ENCODE results near the gene SCD5. TPM values are rescaled to one million over a fixed set of nuclear protein-coding genes. Genes with fewer than 3 reads are reported as not detected.
"Not testable (repeated sequence)": the region's sequence is repeated elsewhere in the genome, so short reads cannot be mapped to it uniquely, and the experiment has no call there.

The SCD5 gene
- total RNA-seq: 10 to 100 TPM in 1 of 2 donors, 1 to 10 TPM in 1; 6.0 to 11.5 TPM
- polyA plus RNA-seq: 1 to 10 TPM; 2.6 to 4.4 TPM
- long read RNA-seq, donor 1, transcript SCD5-202 (5 exons, 3,101 nt): major isoform, 11 of 15 reads
- long read RNA-seq, donor 1, partial matches to known transcripts: 0 of 15 reads
- long read RNA-seq, donor 1, other reads (novel, unspliced or antisense): 4 of 15 reads
- long read RNA-seq, donor 2, partial matches to known transcripts: 0 of 3 reads
- long read RNA-seq, donor 2, other reads (novel, unspliced or antisense): 3 of 3 reads

DNA sequence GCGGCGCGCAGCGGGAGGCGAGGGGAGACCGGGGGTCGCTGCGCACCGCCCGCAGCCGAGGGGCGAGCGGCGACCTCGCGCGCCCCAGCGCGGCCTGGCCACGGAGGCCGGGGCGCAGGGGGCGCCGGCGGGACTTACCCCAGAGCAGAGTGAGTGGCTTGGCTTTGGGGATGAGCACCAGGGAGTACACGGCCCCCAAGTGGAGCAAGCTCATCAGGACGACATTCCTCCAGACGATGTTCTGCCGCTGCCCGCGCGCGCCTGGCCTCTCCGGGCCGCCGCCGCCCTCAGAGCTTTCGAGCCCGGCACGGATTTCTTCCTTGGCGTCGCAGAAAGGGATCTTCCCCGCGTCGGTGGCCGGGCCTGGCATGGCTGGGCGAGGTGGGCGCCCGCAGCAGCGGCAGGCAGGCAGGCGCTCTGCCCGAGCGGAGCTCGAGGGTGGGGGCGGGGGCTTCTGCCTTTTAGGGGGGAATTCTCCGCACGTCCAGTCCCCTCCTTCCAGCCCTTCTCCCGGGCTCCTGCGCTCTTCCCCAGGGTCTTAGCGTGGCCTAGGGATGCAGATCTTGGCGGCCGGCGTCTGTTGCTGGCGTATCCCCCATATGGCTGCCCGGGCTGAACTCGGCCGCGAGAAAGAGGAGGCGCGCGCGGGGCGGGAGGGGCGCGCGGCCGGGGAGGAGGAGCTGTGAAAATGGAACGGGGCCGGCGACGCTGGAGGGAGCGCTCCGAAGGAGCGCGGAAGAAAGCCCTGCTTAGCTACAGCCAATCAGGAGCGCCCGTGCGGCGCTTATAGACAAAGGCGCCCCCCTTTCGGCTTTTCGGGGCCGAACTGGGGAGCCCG lies at the start of gene SCD5:
TSS of gene SCD5 (minus strand) at position 629 of the 838 bp plus-strand sequence. CDS start at position 370, 259 bp downstream.
- Histone ChIP-seq H3K9me3 (ENCODE audit: control insufficient read depth, low read length) (no peaks in the 10 kb centered on the region), H3K4me3 (ENCODE audit: low read length in 2 of 2) (peak within 1 kb of the TSS; percentile 70 to 75), H3K27me3 (ENCODE audit: control insufficient read depth in 1 of 2, insufficient read depth in 2 of 2, low read length in 1 of 2) (no peaks in the 10 kb centered on the region), H3K4me1 (ENCODE audit: control insufficient read depth in 1 of 2, insufficient read depth in 2 of 2, low read length in 2 of 2) (peaks cover 0 to 2% of the 10 kb centered on the region in 2 donors), H3K36me3 (ENCODE audit: control insufficient read depth in 1 of 2, insufficient read depth in 2 of 2, low read length in 1 of 2) (no peaks in the 10 kb centered on the region), H3K27ac (ENCODE audit: low read depth in 1 of 2, low read length in 2 of 2) (no peak within 1 kb of the TSS)
- intact Hi-C loops (cut with DNase I): loop anchor here in 1 of 2 donors (2.0 to 5.0 kb wide), 3 partner anchors 46 to 336 kb away; no protein-coding TSS in a partner anchor
- DNase-seq (peak; percentile 79 to 88), ATAC-seq (ENCODE audit: low FRiP score) (peak; percentile 91)
- 1% methylated on average over 93 to 94 of the region's 94 CpGs for WGBS, 2 donors

DNA sequence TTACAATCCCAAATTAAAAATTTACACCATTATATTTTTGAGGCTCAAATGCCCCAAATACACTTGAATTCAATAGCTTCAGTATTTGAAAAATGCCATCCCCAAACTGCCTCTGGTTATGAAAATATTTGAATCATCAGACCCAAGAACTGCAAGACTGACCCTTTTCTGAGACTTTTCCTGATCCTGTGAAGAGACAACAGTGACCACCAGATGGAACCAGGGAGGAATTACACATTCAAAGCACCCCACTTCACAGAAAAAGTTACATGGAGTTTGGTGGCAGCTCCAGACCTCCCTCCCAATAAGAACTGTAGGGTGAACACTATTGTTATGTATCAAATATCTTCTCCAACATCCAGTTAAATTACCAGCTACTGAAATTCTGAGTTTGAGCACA lies 44.0 kb upstream of the SCD5 start:
- H3K27me3 ChIP-seq (ENCODE audit: control insufficient read depth in 1 of 2, insufficient read depth in 2 of 2, low read length in 1 of 2): no peaks in the 10 kb centered on the region
- DNase-seq (no peak), ATAC-seq (ENCODE audit: low FRiP score) (no peak)
- H3K36me3 ChIP-seq (ENCODE audit: control insufficient read depth in 1 of 2, insufficient read depth in 2 of 2, low read length in 1 of 2): peaks cover 2 to 13% of the 10 kb centered on the region in 2 donors
- no peaks in the 10 kb centered on the region for H3K4me1 ChIP-seq (ENCODE audit: control insufficient read depth in 1 of 2, insufficient read depth in 2 of 2, low read length in 2 of 2)
- H3K4me3 ChIP-seq (ENCODE audit: low read length in 2 of 2): no peak overlapping the region
- no peaks in the 10 kb centered on the region for H3K9me3 ChIP-seq (ENCODE audit: control insufficient read depth, low read length)
- H3K27ac ChIP-seq (ENCODE audit: low read depth in 1 of 2, low read length in 2 of 2): no peak overlapping the region
- intact Hi-C loops (cut with DNase I): no loop called here

DNA sequence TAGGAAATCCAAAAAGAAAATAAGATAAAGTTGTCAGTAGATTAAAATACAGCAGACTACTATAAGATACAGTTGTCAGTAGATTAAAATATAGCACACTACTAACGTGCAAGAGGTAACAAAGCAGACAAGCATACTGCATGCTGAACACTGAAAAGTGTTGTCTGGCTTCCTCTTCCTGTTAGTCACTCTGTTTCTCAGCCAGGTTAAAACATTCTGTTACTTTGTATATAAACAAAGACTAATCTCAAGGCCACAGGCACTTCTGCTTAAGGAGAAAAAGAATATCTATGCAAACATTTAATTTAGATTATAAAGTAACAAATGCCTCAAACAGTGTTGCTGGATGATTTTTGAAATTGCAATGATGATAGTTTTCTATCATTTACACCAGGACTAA lies 41.0 kb upstream of the SCD5 start:
- 42 to 50% methylated on average over 1 of the region's 1 CpG for WGBS, 2 donors
- Histone ChIP-seq H3K27ac (ENCODE audit: low read depth in 1 of 2, low read length in 2 of 2) (no peak overlapping the region), H3K9me3 (ENCODE audit: control insufficient read depth, low read length) (no peaks in the 10 kb centered on the region), H3K4me1 (ENCODE audit: control insufficient read depth in 1 of 2, insufficient read depth in 2 of 2, low read length in 2 of 2) (no peaks in the 10 kb centered on the region), H3K36me3 (ENCODE audit: control insufficient read depth in 1 of 2, insufficient read depth in 2 of 2, low read length in 1 of 2) (peaks cover 2 to 12% of the 10 kb centered on the region in 2 donors), H3K4me3 (ENCODE audit: low read length in 2 of 2) (no peak overlapping the region), H3K27me3 (ENCODE audit: control insufficient read depth in 1 of 2, insufficient read depth in 2 of 2, low read length in 1 of 2) (no peaks in the 10 kb centered on the region)
- ATAC-seq (ENCODE audit: low FRiP score): no peak
- intact Hi-C loops (cut with DNase I): no loop called here
- no peak for DNase-seq

DNA sequence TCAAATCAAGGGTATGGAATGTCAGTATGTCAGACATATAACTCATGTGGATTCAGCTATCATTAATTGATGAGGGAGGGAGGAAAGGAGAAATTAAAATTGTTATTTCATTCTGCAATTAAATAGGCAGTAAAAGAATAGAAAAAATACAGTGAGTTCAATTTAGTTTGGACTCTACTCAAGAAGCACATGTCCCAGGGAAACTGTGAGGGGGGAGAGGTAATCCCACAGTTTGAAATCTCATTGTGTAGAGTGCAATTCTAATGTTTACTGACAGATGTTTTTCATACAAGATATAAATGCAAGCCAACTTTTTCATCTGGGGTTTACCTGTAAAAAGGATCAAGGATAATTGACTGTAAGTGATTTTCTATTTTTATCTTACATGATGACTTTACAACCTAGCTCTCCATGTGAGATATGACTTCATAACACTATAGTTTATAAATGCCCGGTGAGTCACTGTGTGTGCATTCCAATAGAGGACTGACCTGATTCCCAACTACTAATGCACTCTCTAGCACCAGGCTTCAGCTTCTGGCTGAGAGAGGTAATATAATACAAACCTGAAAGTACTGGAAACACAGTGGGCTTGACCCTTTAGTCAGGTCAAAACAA lies 35.2 kb upstream of the SCD5 start:
- Histone ChIP-seq H3K4me3 (ENCODE audit: low read length in 2 of 2) (no peak overlapping the region), H3K9me3 (ENCODE audit: control insufficient read depth, low read length) (no peaks in the 10 kb centered on the region), H3K4me1 (ENCODE audit: control insufficient read depth in 1 of 2, insufficient read depth in 2 of 2, low read length in 2 of 2) (no peaks in the 10 kb centered on the region), H3K36me3 (ENCODE audit: control insufficient read depth in 1 of 2, insufficient read depth in 2 of 2, low read length in 1 of 2) (peaks cover 4% of the 10 kb centered on the region in 2 donors), H3K27ac (ENCODE audit: low read depth in 1 of 2, low read length in 2 of 2) (no peak overlapping the region), H3K27me3 (ENCODE audit: control insufficient read depth in 1 of 2, insufficient read depth in 2 of 2, low read length in 1 of 2) (no peaks in the 10 kb centered on the region)
- DNase-seq: no peak
- WGBS, 2 donors: 5 to 10% methylated on average over 1 of the region's 1 CpG
- no peak for ATAC-seq (ENCODE audit: low FRiP score)
- intact Hi-C loops (cut with DNase I): no loop called here

DNA sequence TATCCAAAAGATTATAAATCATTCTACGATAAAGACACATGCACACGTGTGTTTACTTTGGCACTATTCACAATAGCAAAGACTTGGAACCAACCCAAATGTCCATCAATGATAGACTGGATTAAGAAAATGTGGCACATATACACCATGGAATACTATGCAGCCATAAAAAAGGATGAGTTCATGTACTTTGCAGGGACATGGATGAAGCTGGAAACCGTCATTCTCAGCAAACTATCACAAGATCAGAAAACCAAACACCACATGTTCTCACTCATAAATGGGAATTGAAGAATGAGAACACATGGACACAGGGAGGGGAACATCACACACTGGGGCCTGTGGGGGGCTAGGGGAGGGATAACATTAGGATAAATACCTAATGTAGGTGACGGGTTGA lies 34.5 kb upstream of the SCD5 start:
- intact Hi-C loops (cut with DNase I); H3K27me3 ChIP-seq (ENCODE audit: control insufficient read depth in 1 of 2, insufficient read depth in 2 of 2, low read length in 1 of 2): not testable (repeated sequence)

DNA sequence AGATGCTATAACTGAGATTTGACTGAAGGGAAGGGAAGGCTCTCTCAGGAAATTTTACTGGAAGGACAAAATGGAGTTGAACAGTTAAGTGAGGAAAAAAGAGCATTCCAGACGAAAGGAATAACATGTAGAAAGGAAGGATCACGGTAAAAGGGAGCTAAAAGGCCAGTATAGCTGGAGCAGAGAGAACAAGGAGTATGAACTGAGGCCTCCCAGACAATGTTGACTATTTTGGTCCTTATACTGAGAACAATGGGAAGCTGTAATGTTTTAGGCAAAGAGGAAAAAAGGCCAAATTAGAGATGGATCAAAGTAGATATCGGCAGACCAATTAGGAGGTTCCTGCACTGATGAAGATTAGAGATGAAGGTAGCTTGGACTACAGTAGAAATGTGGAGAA lies 26.8 kb upstream of the SCD5 start:
- H3K4me3 ChIP-seq (ENCODE audit: low read length in 2 of 2): no peak overlapping the region
- H3K9me3 ChIP-seq (ENCODE audit: control insufficient read depth, low read length): no peaks in the 10 kb centered on the region
- ATAC-seq (ENCODE audit: low FRiP score): no peak
- no peaks in the 10 kb centered on the region for H3K4me1 ChIP-seq (ENCODE audit: control insufficient read depth in 1 of 2, insufficient read depth in 2 of 2, low read length in 2 of 2)
- DNase-seq: no peak
- H3K27ac ChIP-seq (ENCODE audit: low read depth in 1 of 2, low read length in 2 of 2): no peak overlapping the region
- H3K36me3 ChIP-seq (ENCODE audit: control insufficient read depth in 1 of 2, insufficient read depth in 2 of 2, low read length in 1 of 2): peaks cover 11 to 15% of the 10 kb centered on the region in 2 donors
- 50 to 56% methylated on average over 3 of the region's 3 CpGs for WGBS, 2 donors
- no peaks in the 10 kb centered on the region for H3K27me3 ChIP-seq (ENCODE audit: control insufficient read depth in 1 of 2, insufficient read depth in 2 of 2, low read length in 1 of 2)
- intact Hi-C loops (cut with DNase I): loop anchor here in 1 of 2 donors (10.0 kb wide), 1 partner anchor 49 kb away; no protein-coding TSS in a partner anchor

More for the DNA sequence above, 34.5 kb upstream of the SCD5 start:
- H3K4me3 ChIP-seq (ENCODE audit: low read length in 2 of 2); DNase-seq; H3K27ac ChIP-seq (ENCODE audit: low read depth in 1 of 2, low read length in 2 of 2); ATAC-seq (ENCODE audit: low FRiP score); H3K4me1 ChIP-seq (ENCODE audit: control insufficient read depth in 1 of 2, insufficient read depth in 2 of 2, low read length in 2 of 2); H3K9me3 ChIP-seq (ENCODE audit: control insufficient read depth, low read length); H3K36me3 ChIP-seq (ENCODE audit: control insufficient read depth in 1 of 2, insufficient read depth in 2 of 2, low read length in 1 of 2): not testable (repeated sequence)
- 78 to 79% methylated on average over 4 of the region's 4 CpGs for WGBS, 2 donors

DNA sequence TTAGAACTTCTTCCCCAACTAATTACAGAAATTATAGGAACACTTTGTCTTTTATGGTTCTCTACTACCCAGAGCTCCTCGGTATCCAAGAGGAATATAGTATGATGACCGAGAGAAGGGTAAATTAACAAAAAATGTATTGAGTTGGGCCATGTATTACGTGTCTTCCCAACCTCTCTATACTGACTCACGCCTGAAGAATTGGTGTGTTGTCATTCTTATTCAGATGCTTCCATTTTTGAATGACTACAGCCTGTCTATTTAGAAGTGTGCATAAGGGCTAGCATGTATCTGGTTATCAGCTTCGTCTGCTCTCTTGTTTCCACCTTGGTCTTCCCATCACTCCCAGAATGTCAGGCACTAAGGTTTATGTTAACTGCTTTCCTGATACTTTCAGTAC lies 24.5 kb upstream of the SCD5 start:
- intact Hi-C loops (cut with DNase I): loop anchor here in 1 of 2 donors (10.0 kb wide), 1 partner anchor 52 kb away; no protein-coding TSS in a partner anchor
- no peaks in the 10 kb centered on the region for H3K9me3 ChIP-seq (ENCODE audit: control insufficient read depth, low read length)
- no peaks in the 10 kb centered on the region for H3K4me1 ChIP-seq (ENCODE audit: control insufficient read depth in 1 of 2, insufficient read depth in 2 of 2, low read length in 2 of 2)
- no peak for DNase-seq
- 85 to 89% methylated on average over 5 of the region's 5 CpGs for WGBS, 2 donors
- no peak for ATAC-seq (ENCODE audit: low FRiP score)
- H3K27ac ChIP-seq (ENCODE audit: low read depth in 1 of 2, low read length in 2 of 2): no peak overlapping the region
- no peak overlapping the region for H3K4me3 ChIP-seq (ENCODE audit: low read length in 2 of 2)
- no peaks in the 10 kb centered on the region for H3K27me3 ChIP-seq (ENCODE audit: control insufficient read depth in 1 of 2, insufficient read depth in 2 of 2, low read length in 1 of 2)
- peaks cover 11 to 13% of the 10 kb centered on the region in 2 donors for H3K36me3 ChIP-seq (ENCODE audit: control insufficient read depth in 1 of 2, insufficient read depth in 2 of 2, low read length in 1 of 2)

DNA sequence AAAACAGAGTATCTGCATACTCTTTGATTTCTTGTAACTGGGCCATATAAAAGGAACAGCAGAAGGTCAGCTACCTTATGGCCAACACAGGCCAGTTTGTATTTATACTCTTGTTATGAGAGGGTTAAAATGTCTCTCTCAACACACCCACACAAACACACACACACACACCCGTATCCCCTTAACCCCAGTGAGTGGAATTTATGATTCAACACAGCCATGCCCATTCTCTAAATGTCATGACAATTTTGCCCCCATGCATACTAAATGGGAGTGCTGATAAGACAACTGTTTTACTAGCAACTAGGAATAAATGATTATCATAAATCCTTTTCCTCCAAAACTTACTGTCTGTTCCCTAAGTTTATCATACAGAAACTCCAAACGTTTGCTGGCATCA lies 22.1 kb upstream of the SCD5 start:
- intact Hi-C loops (cut with DNase I): loop anchor here in 1 of 2 donors (10.0 kb wide), 1 partner anchor 54 kb away; no protein-coding TSS in a partner anchor
- H3K36me3 ChIP-seq (ENCODE audit: control insufficient read depth in 1 of 2, insufficient read depth in 2 of 2, low read length in 1 of 2): peaks cover 9 to 11% of the 10 kb centered on the region in 2 donors

More for the DNA sequence above, 22.1 kb upstream of the SCD5 start:
- H3K4me1 ChIP-seq (ENCODE audit: control insufficient read depth in 1 of 2, insufficient read depth in 2 of 2, low read length in 2 of 2): no peaks in the 10 kb centered on the region
- ATAC-seq (ENCODE audit: low FRiP score): no peak
- H3K27me3 ChIP-seq (ENCODE audit: control insufficient read depth in 1 of 2, insufficient read depth in 2 of 2, low read length in 1 of 2): no peaks in the 10 kb centered on the region
- H3K27ac ChIP-seq (ENCODE audit: low read depth in 1 of 2, low read length in 2 of 2): peak overlapping the region in 1 of 2 donors; percentile 14
- WGBS, 2 donors: 12 to 21% methylated on average over 2 of the region's 2 CpGs
- DNase-seq: no peak
- H3K4me3 ChIP-seq (ENCODE audit: low read length in 2 of 2): no peak overlapping the region
- no peaks in the 10 kb centered on the region for H3K9me3 ChIP-seq (ENCODE audit: control insufficient read depth, low read length)

All from aorta (tissue), 5 donors.